ENCODE measurements around the gene TMEM176B. TPM values are rescaled to one million over a fixed set of nuclear protein-coding genes. Genes with fewer than 3 reads are reported as not detected.
A peak's percentile ranks its signal among the peaks of the same experiment; 100 is the strongest.
"Not testable (repeated sequence)": the region's sequence is repeated elsewhere in the genome, so short reads cannot be mapped to it uniquely, and the experiment has no call there.

The TMEM176B gene
- total and polyA plus RNA-seq, 12 donors = 1.8 to 99.1 (median 37.6) TPM

GRCh38 chr7:150778738-150779301, 21.3 kb downstream of the TMEM176B start:
- no peak for TF ChIP-seq POLR2A (IDR thresholded peaks at IDR 0.05)
- TF ChIP-seq, protein P1, sequence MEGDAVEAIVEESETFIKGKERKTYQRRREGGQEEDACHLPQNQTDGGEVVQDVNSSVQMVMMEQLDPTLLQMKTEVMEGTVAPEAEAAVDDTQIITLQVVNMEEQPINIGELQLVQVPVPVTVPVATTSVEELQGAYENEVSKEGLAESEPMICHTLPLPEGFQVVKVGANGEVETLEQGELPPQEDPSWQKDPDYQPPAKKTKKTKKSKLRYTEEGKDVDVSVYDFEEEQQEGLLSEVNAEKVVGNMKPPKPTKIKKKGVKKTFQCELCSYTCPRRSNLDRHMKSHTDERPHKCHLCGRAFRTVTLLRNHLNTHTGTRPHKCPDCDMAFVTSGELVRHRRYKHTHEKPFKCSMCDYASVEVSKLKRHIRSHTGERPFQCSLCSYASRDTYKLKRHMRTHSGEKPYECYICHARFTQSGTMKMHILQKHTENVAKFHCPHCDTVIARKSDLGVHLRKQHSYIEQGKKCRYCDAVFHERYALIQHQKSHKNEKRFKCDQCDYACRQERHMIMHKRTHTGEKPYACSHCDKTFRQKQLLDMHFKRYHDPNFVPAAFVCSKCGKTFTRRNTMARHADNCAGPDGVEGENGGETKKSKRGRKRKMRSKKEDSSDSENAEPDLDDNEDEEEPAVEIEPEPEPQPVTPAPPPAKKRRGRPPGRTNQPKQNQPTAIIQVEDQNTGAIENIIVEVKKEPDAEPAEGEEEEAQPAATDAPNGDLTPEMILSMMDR (IDR thresholded peaks at IDR 0.05) = peak; percentile 82 to 93 (median 89)
- Histone ChIP-seq H3K4me3 (no peak overlapping the region), H3K36me3 (replicated peaks in 1 of 2) (no peaks in the 10 kb centered on the region), H3K9me3 (replicated peaks in 1 of 3) (no peaks in the 10 kb centered on the region), H3K27me3 (no peaks in the 10 kb centered on the region), H3K4me1 (replicated peaks in 1 of 2) (peaks cover 0 to 4% of the 10 kb centered on the region in 2 donors), H3K27ac (no peak overlapping the region)
- WGBS, 4 donors = 6 to 7% (median 6%) methylated on average over 12 of the region's 12 CpGs
- peak; percentile 70 to 96 (median 88) for DNase-seq
- intact Hi-C loops (cut with DNase I) = loop anchor here in 1 of 2 donors (2.0 kb wide), 1 partner anchor 96 kb away; no protein-coding TSS in a partner anchor

GRCh38 chr7:150778014-150778737, 22.0 kb downstream of the TMEM176B start:
- peaks cover 0 to 4% of the 10 kb centered on the region in 2 donors for H3K4me1 ChIP-seq (replicated peaks in 1 of 2)
- no peaks in the 10 kb centered on the region for H3K36me3 ChIP-seq (replicated peaks in 1 of 2)
- no peak overlapping the region for H3K4me3 ChIP-seq
- H3K27ac ChIP-seq = no peak overlapping the region
- TF ChIP-seq, protein P1 (IDR thresholded peaks at IDR 0.05) = no peak
- no peak for TF ChIP-seq POLR2A (IDR thresholded peaks at IDR 0.05)
- intact Hi-C loops (cut with DNase I) = loop anchor here in 1 of 2 donors (2.0 kb wide), 1 partner anchor 97 kb away; no protein-coding TSS in a partner anchor
- no peaks in the 10 kb centered on the region for H3K9me3 ChIP-seq (replicated peaks in 1 of 3)
- no peak for DNase-seq
- H3K27me3 ChIP-seq = no peaks in the 10 kb centered on the region
- 42 to 50% (median 45%) methylated on average over 8 of the region's 8 CpGs for WGBS, 4 donors

DNA sequence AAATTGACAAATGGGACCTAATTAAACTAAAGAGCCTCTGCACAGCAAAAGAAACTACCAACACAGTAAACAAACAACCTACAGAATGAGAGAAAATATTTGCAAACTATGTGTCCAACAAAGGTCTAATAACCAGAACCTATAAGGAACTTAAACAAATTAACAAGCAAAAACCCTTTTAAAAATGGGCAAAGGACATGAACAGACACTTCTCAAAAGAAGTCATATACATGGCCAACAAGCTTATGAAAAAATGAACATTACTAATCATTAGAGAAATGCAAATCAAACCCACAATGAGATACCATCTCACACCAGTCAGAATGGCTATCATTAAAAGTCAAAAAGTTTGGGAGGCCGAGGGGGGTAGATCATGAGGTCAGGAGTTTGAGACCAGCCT, 26.0 kb downstream of the TMEM176B start:
- DNase-seq; H3K27me3 ChIP-seq; intact Hi-C loops (cut with DNase I); H3K4me1 ChIP-seq (replicated peaks in 1 of 2); H3K9me3 ChIP-seq (replicated peaks in 1 of 3); H3K27ac ChIP-seq; H3K4me3 ChIP-seq; H3K36me3 ChIP-seq (replicated peaks in 1 of 2): not testable (repeated sequence)
- 63 to 87% (median 82%) methylated on average over 1 of the region's 1 CpG for WGBS, 4 donors

DNA sequence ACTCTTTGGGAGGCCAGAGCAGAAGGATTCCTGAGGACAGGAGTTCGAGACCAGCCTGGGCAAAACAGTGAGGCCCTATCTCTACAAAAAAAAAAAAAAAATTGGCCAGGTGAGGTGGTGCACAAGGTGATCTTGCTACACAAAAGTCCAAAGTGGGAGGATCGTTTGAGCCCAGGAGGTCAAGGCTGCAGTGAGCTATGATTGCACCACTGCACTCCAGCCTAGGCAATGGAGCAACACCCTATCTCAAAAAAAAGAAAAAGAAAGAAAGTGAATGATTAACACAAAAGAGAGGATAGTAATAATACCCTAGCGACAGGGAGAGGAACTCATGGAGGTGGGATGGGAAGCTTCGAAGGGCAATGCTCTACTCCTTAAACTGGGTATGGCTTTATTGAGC, 30.4 kb downstream of the TMEM176B start:
- 75 to 82% (median 78%) methylated on average over 4 of the region's 4 CpGs for WGBS, 4 donors
- TF ChIP-seq POLR2A (IDR thresholded peaks at IDR 0.05) = no peak
- TF ChIP-seq, protein P1 (IDR thresholded peaks at IDR 0.05) = no peak
- Histone ChIP-seq H3K9me3 (replicated peaks in 1 of 3) (no peaks in the 10 kb centered on the region), H3K27me3 (no peaks in the 10 kb centered on the region), H3K4me1 (replicated peaks in 1 of 2) (no peaks in the 10 kb centered on the region), H3K27ac (no peak overlapping the region), H3K36me3 (replicated peaks in 1 of 2) (no peaks in the 10 kb centered on the region), H3K4me3 (no peak overlapping the region)
- intact Hi-C loops (cut with DNase I) = no loop called here
- no peak for DNase-seq
